GM12874 (cell line): Measurements from ENCODE around the gene C2orf74.

Experiments used
- TF ChIP-seq, protein P1 (sequence below): IDR thresholded peaks from 2 replicates; pipeline ENCODE4 v1.5.1; 2011; ENCODE audit warnings: low read depth, mild to moderate bottlenecking, control low read depth, low read length, moderate library complexity; ENCODE audit not compliant: insufficient read depth

C2orf74 gene

GRCh38 chr2:61182059-61182383 is 20.0 kb downstream of the C2orf74 start:
- TF ChIP-seq, protein P1, sequence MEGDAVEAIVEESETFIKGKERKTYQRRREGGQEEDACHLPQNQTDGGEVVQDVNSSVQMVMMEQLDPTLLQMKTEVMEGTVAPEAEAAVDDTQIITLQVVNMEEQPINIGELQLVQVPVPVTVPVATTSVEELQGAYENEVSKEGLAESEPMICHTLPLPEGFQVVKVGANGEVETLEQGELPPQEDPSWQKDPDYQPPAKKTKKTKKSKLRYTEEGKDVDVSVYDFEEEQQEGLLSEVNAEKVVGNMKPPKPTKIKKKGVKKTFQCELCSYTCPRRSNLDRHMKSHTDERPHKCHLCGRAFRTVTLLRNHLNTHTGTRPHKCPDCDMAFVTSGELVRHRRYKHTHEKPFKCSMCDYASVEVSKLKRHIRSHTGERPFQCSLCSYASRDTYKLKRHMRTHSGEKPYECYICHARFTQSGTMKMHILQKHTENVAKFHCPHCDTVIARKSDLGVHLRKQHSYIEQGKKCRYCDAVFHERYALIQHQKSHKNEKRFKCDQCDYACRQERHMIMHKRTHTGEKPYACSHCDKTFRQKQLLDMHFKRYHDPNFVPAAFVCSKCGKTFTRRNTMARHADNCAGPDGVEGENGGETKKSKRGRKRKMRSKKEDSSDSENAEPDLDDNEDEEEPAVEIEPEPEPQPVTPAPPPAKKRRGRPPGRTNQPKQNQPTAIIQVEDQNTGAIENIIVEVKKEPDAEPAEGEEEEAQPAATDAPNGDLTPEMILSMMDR = no peak

DNA sequence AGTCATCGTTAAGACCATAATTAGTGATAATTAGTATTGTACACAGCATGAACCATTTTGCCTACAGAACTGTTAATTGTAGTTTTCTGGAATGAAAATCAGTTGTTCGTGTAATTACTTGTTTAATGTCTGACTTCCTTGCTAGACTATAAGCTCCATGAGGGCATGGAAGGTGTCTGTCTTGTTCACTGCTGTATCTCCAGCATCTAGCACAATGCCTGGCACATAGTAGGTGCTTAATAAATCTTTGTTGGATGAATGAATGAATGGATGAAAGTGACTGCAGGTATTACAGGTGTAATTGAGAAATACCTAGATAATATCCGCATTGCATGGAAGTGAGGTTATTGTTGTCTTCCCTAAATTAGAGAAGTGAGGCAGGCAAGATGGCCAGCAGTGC is 21.8 kb downstream of the C2orf74 start:
- TF ChIP-seq, protein P1 = no peak

- TF ChIP-seq, protein P1 = no peak
These were observed 22.3 kb downstream of the C2orf74 start for GRCh38 chr2:61184263-61184662.

DNA sequence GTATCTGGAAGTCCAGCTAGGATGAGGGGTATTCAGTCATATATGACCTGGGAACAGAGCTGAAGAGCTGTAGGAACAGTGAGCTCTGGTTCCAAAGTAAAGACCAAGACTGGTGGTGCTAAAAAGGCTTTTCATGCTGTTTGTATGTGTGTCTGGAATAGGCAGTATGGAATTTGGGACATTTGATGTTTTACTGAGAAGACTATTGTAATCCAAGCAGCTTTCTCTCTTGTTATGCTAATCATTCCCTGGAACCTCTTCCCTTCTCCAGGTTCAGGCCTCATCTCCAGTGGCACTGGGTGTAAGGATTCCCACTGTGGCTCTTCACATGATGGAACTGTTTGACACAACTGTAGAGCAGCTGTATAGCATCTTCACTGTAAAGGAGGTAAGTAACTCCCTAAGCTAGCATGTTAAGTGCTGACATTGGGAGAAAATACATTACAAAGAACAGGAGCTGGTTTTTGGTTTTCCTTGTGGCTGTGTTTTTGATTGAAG is 23.3 kb downstream of the C2orf74 start:
- TF ChIP-seq, protein P1 = no peak

DNA sequence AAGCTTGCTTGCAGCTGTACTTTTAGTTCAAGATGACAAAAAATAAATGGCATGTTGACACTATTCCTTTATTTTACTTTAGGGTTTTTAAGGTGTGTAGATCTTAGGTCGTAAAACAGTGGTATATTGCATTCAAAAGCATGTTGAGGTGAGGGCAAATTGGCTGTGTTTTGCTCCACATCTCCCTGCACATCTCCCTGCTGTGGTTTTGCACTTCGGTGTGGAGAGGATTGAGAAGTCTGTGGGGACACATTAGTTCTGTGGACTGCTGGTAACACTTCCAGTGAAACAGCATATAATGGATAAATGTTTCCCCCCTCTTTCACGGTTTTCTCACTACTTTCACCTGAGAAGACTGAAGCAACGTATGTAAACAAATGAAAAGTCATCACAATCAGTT is 25.1 kb downstream of the C2orf74 start:
- TF ChIP-seq, protein P1 = no peak

- TF ChIP-seq, protein P1 = no peak
These were observed 31.9 kb downstream of the C2orf74 start for GRCh38 chr2:61193670-61194561.

DNA sequence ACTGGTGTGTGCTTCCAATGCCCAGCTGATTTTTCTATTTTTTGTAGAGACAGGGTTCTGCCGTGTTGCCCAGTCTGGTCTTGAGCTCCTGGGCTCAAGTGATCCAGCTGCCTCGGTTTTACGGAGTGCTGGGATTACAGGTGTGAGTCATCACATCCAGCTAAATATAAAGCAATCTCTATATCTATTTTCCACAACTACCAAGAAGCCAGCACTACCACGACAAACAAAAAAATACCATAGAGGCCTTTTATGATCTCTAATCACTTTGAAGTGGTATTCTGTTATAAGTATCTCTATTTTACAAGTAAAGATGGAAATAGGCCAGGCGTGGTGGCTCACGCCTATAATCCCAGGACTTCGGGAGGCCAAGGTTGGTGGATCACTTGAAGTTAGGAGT is 34.7 kb downstream of the C2orf74 start:
- TF ChIP-seq, protein P1 = no peak
